Neural cell (in vitro differentiated cells): ENCODE results near the gene ZFYVE28.

ENCODE experiments used
- CTCF ChIP-seq: fragments of 450-650 bp; IDR thresholded peaks from 2 replicates; pipeline ENCODE4 v1.5.1; 2014; ENCODE audit warnings: antibody characterized with exemption, mild to moderate bottlenecking, moderate library complexity; ENCODE audit not compliant: poor library complexity, severe bottlenecking
- EP300 ChIP-seq: fragments of 450-650 bp; conservative IDR thresholded peaks from 2 replicates; pipeline ENCODE4 v1.6.1; 2014; ENCODE audit warnings: antibody characterized with exemption, mild to moderate bottlenecking, moderate library complexity; ENCODE audit not compliant: poor library complexity, severe bottlenecking
- EZH2 ChIP-seq: fragments of 200-600, 300-800 bp; shearing (Covaris generic), sonication (generic); IDR thresholded peaks from 2 replicates; pipeline ENCODE4 v1.6.1; 2014; ENCODE audit warnings: antibody characterized with exemption, low read length, borderline replicate concordance, mild to moderate bottlenecking; ENCODE audit not compliant: insufficient read depth, poor library complexity, severe bottlenecking
- POLR2AphosphoS5 ChIP-seq: IDR thresholded peaks from 2 replicates; pipeline ENCODE4 v1.6.1; 2012
- RAD21 ChIP-seq: fragments of 450-650 bp; conservative IDR thresholded peaks from 2 replicates; pipeline ENCODE4 v1.6.1; 2014; ENCODE audit warnings: antibody characterized with exemption, mild to moderate bottlenecking, moderate library complexity
- REST ChIP-seq: IDR thresholded peaks from 2 replicates; pipeline ENCODE4 v1.6.1; 2012; ENCODE audit warnings: borderline replicate concordance
- SMC3 ChIP-seq: fragments of 450-650 bp; conservative IDR thresholded peaks from 2 replicates; pipeline ENCODE4 v1.6.1; 2014; ENCODE audit warnings: antibody characterized with exemption, mild to moderate bottlenecking, moderate library complexity; ENCODE audit not compliant: poor library complexity
- TAF1 ChIP-seq: IDR thresholded peaks from 2 replicates; pipeline ENCODE4 v1.6.1; 2012; ENCODE audit warnings: low read depth

GRCh38 chr4:2270341-2271165 lies 147.9 kb downstream of the ZFYVE28 start:
- no peak for TF ChIP-seq CTCF
- TF ChIP-seq REST = no peak
- no peak for TF ChIP-seq EZH2
- TF ChIP-seq EP300 = no peak
- no peak for TF ChIP-seq POLR2AphosphoS5
- TF ChIP-seq RAD21 = no peak
- TF ChIP-seq TAF1 = no peak
- no peak for TF ChIP-seq SMC3
